HCT116 (cell line): Measurements from ENCODE around the gene ZC3H6. TPM values are rescaled to one million over a fixed set of nuclear protein-coding genes. Genes with fewer than 3 reads are reported as not detected.

Source experiments
- ATAC-seq: fragments of 200-7000 bp; cut with Tn5 transposase; 2 replicates; pipeline ENCODE4 v1.9.1; 2020; ENCODE audit warnings: mild to moderate bottlenecking, moderate library complexity
- BruUV-seq: library from RNA; stranded (reverse); fragments of 400-500 nt; replicated peaks from 2 replicates; lab custom pipeline; 2021; lab: Mats Ljungman, UMichigan
- CTCF ChIA-PET: fragments of 300-600 bp; sonication (Branson Sonifier 250); formaldehyde crosslinking; loops from one replicate; lab custom pipeline; 2021; ENCODE audit warnings: antibody characterized with exemption; lab: Charles Lee
- POLR2A ChIA-PET: fragments of 300-600, 350-600 bp; sonication (Branson Sonifier 250); formaldehyde crosslinking; loops from one replicate; lab custom pipeline; 2021; ENCODE audit warnings: antibody characterized with exemption; lab: Charles Lee
- RAD21 ChIA-PET, 2 experiments: fragments of 300-600 bp; sonication (Branson Sonifier 250); formaldehyde crosslinking; loops; one replicate each; lab custom pipeline; 2023; ENCODE audit warnings: low total read pairs in 2 of 2; ENCODE audit not compliant: uncharacterized antibody in 2 of 2, unreplicated experiment in 2 of 2, low non-redundant PET in 1 of 2; lab: Charles Lee
- DNase-seq: peaks from one replicate; pipeline ENCODE4 v3.0.0-alpha.2; 2010; ENCODE audit warnings: low read depth, low spot score
- H2AFZ ChIP-seq: fragments of 200-600 bp; shearing (Covaris generic), sonication (generic); 2 replicates; pipeline ENCODE4 v1.6.1; 2017; ENCODE audit warnings: low read depth, mixed run types, mixed read lengths, antibody characterized with exemption, low read length; ENCODE audit not compliant: poor library complexity, severe bottlenecking
- H3K27ac ChIP-seq: 2 replicates; pipeline ENCODE4 v1.5.1; 2012; ENCODE audit warnings: low read depth, low read length
- H3K27me3 ChIP-seq: fragments of 200-600 bp; sonication (generic); 2 replicates; pipeline ENCODE4 v1.6.1; 2016; ENCODE audit warnings: mixed run types, low read length, mixed read lengths; ENCODE audit not compliant: insufficient read depth
- H3K36me3 ChIP-seq, 2 experiments: fragments of 200-500 bp in 1 of 2; fragments of 200-600 bp in 1 of 2; sonication (Bioruptor generic) in 1 of 2; sonication (generic) in 1 of 2; 2 replicates each; pipeline versions ENCODE4 v1.5.1 to v1.6.1; 2014 to 2016; ENCODE audit warnings: low read length in 2 of 2, inconsistent platforms in 1 of 2, mixed read lengths in 1 of 2, mixed run types in 1 of 2; ENCODE audit not compliant: insufficient read depth in 2 of 2, control insufficient read depth in 1 of 2
- H3K4me1 ChIP-seq, 2 experiments: fragments of 200-600 bp in 1 of 2; sonication (generic) in 1 of 2; 2 replicates each; pipeline versions ENCODE4 v1.5.1 to v1.6.1; 2012 to 2017; ENCODE audit warnings: low read length in 2 of 2, inconsistent platforms in 1 of 2, mild to moderate bottlenecking in 1 of 2, mixed read lengths in 1 of 2, mixed run types in 1 of 2, moderate library complexity in 1 of 2; ENCODE audit not compliant: insufficient read depth in 2 of 2, control insufficient read depth in 1 of 2
- H3K4me2 ChIP-seq: fragments of 200-600 bp; sonication (generic); 2 replicates; pipeline ENCODE4 v1.6.1; 2017; ENCODE audit warnings: mixed run types, low read length, mixed read lengths
- H3K4me3 ChIP-seq, 2 experiments: fragments of 200-600 bp in 1 of 2; sonication (generic) in 1 of 2; replicated peaks in 1 of 2; 2 replicates each; pipeline ENCODE4 v1.5.1; 2011 to 2016; ENCODE audit warnings: low read length in 2 of 2, control low read depth in 1 of 2, low read depth in 1 of 2, mild to moderate bottlenecking in 1 of 2, mixed read lengths in 1 of 2, mixed run types in 1 of 2
- H3K79me2 ChIP-seq: fragments of 200-600 bp; sonication (generic); 2 replicates; pipeline ENCODE4 v1.6.1; 2017; ENCODE audit warnings: mild to moderate bottlenecking, mixed run types, low read length, moderate library complexity, mixed read lengths; ENCODE audit not compliant: insufficient read depth
- H3K9ac ChIP-seq: fragments of 200-600 bp; sonication (generic); 2 replicates; pipeline ENCODE4 v1.6.1; 2016; ENCODE audit warnings: low read length, mixed read lengths
- H3K9me2 ChIP-seq: fragments of 200-600 bp; sonication (generic), shearing (Covaris generic); 2 replicates; pipeline ENCODE4 v1.6.1; 2017; ENCODE audit warnings: mixed run types, mild to moderate bottlenecking, moderate library complexity; ENCODE audit not compliant: insufficient read depth
- H3K9me3 ChIP-seq, 2 experiments: fragments of 200-500 bp in 1 of 2; fragments of 200-600 bp in 1 of 2; sonication (Bioruptor generic) in 1 of 2; sonication (generic) in 1 of 2; 2 replicates each; pipeline ENCODE4 v1.6.1; 2014 to 2017; ENCODE audit warnings: low read length in 2 of 2, mixed read lengths in 2 of 2, inconsistent platforms in 1 of 2, low read depth in 1 of 2, mild to moderate bottlenecking in 1 of 2, mixed run types in 1 of 2, moderate library complexity in 1 of 2; ENCODE audit not compliant: control insufficient read depth in 1 of 2, insufficient read depth in 1 of 2
- H4K20me1 ChIP-seq: fragments of 200-600 bp; sonication (generic), shearing (Covaris generic); 2 replicates; pipeline ENCODE4 v1.6.1; 2017; ENCODE audit warnings: mixed run types, mild to moderate bottlenecking, moderate library complexity; ENCODE audit not compliant: insufficient read depth
- CEBPB ChIP-seq: IDR thresholded peaks from 2 replicates; pipeline ENCODE4 v1.6.1; 2012; ENCODE audit warnings: low read depth
- ELF1 ChIP-seq: IDR thresholded peaks from 2 replicates; pipeline ENCODE4 v1.6.1; 2012; ENCODE audit warnings: low read depth, borderline replicate concordance
- EZH2phosphoT487 ChIP-seq: fragments of 200-600 bp; IDR thresholded peaks from 2 replicates; pipeline ENCODE4 v1.6.1; 2018; ENCODE audit warnings: antibody characterized with exemption, borderline replicate concordance
- JUND ChIP-seq: IDR thresholded peaks from 2 replicates; pipeline ENCODE4 v1.6.1; 2012
- RAD21 ChIP-seq: IDR thresholded peaks from 2 replicates; pipeline ENCODE4 v1.6.1; 2012; ENCODE audit warnings: low read depth, mild to moderate bottlenecking
- SP1 ChIP-seq: IDR thresholded peaks from 2 replicates; pipeline ENCODE4 v1.6.1; 2012; ENCODE audit warnings: low read depth
- SRF ChIP-seq: IDR thresholded peaks from 2 replicates; pipeline ENCODE4 v1.6.1; 2012; ENCODE audit warnings: low read depth
- TCF7L2 ChIP-seq: IDR thresholded peaks from 2 replicates; pipeline ENCODE4 v1.7.0; 2011; ENCODE audit warnings: borderline replicate concordance, inconsistent platforms; ENCODE audit not compliant: insufficient read depth, insufficient read length; ENCODE audit errors: extremely low read depth
- YY1 ChIP-seq: IDR thresholded peaks from 2 replicates; pipeline ENCODE4 v1.6.1; 2011; ENCODE audit warnings: low read length, low read depth, moderate library complexity, mild to moderate bottlenecking; ENCODE audit not compliant: insufficient replicate concordance; ENCODE audit errors: extremely low read depth
- ZFX ChIP-seq: fragments of 450-650 bp; IDR thresholded peaks from 2 replicates; pipeline ENCODE4 v1.6.1; 2017
- ZNF274 ChIP-seq: fragments of 200-500 bp; sonication (Bioruptor generic); IDR thresholded peaks from 2 replicates; pipeline ENCODE4 v1.6.1; 2014; ENCODE audit warnings: mild to moderate bottlenecking, low read depth, low read length, inconsistent platforms
- intact Hi-C: fragments of 100-400 bp; cut with micrococcal nuclease; formaldehyde crosslinking; loops from 2 replicates; pipeline ENCODE4 v1.10.0; 2022
- total RNA-seq: library from RNA; stranded (reverse); gene quantifications from one replicate; pipeline ENCODE4 v1.2.1, GENCODE V29; 2021; ENCODE audit not compliant: unreplicated experiment
- TF ChIP-seq, protein P1 (sequence below): IDR thresholded peaks from 2 replicates; pipeline ENCODE4 v1.6.1; 2012; ENCODE audit warnings: low read depth
- TF ChIP-seq, protein P2 (sequence below): IDR thresholded peaks from 2 replicates; pipeline ENCODE4 v1.6.1; 2012
- TF ChIP-seq, protein P3 (sequence below), 3 experiments: fragments of 200-600 bp in 1 of 3; sonication (generic) in 1 of 3; IDR thresholded peaks in 2 of 3; conservative IDR thresholded peaks in 1 of 3; 2 replicates each; pipeline ENCODE4 v1.5.1; 2012 to 2017; ENCODE audit warnings: low read depth in 2 of 3, low read length in 2 of 3, antibody characterized with exemption in 1 of 3, borderline replicate concordance in 1 of 3, control low read depth in 1 of 3, mild to moderate bottlenecking in 1 of 3, mixed read lengths in 1 of 3, mixed run types in 1 of 3, moderate library complexity in 1 of 3; ENCODE audit not compliant: insufficient read depth in 1 of 3
- TF ChIP-seq, protein P4 (sequence below): IDR thresholded peaks from 2 replicates; pipeline ENCODE4 v1.6.1; 2012

Gene ZC3H6
- total RNA-seq, 1 experiment from 2014 or later, result 7.0 TPM

DNA sequence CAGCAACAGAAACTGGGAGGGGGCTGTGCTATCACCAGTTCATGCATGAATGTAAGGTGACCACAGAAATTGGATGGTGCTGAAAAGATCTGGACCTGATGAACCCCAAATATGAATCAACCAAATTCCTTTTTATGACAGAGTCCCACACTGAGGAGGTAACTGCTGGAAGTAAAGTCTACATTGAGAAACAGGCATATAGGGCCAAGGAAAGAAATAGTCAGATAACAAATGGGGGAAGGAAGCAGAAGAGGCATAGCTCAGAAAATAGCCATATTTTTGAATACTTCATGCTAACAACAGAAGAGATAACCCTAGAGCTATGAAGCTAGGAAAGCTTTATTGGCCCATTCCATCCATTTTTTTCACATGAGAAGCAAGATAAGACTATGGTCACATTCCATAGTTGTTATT lies 25.8 kb downstream of the ZC3H6 start (continued):
- TF ChIP-seq, protein P1, sequence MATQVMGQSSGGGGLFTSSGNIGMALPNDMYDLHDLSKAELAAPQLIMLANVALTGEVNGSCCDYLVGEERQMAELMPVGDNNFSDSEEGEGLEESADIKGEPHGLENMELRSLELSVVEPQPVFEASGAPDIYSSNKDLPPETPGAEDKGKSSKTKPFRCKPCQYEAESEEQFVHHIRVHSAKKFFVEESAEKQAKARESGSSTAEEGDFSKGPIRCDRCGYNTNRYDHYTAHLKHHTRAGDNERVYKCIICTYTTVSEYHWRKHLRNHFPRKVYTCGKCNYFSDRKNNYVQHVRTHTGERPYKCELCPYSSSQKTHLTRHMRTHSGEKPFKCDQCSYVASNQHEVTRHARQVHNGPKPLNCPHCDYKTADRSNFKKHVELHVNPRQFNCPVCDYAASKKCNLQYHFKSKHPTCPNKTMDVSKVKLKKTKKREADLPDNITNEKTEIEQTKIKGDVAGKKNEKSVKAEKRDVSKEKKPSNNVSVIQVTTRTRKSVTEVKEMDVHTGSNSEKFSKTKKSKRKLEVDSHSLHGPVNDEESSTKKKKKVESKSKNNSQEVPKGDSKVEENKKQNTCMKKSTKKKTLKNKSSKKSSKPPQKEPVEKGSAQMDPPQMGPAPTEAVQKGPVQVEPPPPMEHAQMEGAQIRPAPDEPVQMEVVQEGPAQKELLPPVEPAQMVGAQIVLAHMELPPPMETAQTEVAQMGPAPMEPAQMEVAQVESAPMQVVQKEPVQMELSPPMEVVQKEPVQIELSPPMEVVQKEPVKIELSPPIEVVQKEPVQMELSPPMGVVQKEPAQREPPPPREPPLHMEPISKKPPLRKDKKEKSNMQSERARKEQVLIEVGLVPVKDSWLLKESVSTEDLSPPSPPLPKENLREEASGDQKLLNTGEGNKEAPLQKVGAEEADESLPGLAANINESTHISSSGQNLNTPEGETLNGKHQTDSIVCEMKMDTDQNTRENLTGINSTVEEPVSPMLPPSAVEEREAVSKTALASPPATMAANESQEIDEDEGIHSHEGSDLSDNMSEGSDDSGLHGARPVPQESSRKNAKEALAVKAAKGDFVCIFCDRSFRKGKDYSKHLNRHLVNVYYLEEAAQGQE, result no peak
- TF ChIP-seq ZFX (no peak), JUND (no peak), EZH2phosphoT487 (no peak)

DNA sequence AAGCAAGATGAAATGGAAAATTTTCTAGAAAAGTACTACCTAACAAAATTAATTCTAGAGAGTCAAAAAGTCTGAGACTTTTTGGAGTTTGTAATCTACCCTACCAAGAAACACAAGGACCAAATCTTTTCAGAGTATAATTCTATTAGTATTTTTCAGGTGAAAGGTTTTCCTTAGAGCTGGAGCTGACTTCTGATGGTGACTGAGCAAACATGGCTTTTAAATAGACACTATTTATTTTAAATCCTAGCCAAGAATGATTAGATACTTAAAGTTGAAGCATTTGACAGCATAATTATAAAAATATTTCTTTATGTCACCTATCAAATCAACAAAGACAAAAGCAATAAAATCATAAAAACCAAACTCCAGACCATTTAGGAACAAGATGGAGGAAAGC lies 26.6 kb downstream of the ZC3H6 start:
- Histone ChIP-seq H3K27me3 (no peaks in the 10 kb centered on the region), H2AFZ (no peak overlapping the region), H3K4me3 (no peak overlapping the region), H3K9ac (no peak overlapping the region), H3K79me2 (no peaks in the 10 kb centered on the region), H3K4me1 (peaks cover 0 to 6% of the 10 kb centered on the region in 2 experiments; a peak in 1 of 4 replicates), H4K20me1 (no peaks in the 10 kb centered on the region), H3K36me3 (no peaks in the 10 kb centered on the region), H3K9me3 (no peaks in the 10 kb centered on the region), H3K9me2 (no peaks in the 10 kb centered on the region), H3K4me2 (no peak overlapping the region), H3K27ac (no peak overlapping the region)
- intact Hi-C loops, result no loop called here
- TF ChIP-seq SP1 (no peak), ZFX (no peak), JUND (no peak), ZNF274 (no peak), YY1 (no peak), EZH2phosphoT487 (no peak), RAD21 (no peak), CEBPB (no peak), SRF (no peak), ELF1 (no peak), TCF7L2 (no peak)
- TF ChIP-seq, protein P1, result no peak
- TF ChIP-seq, protein P2, sequence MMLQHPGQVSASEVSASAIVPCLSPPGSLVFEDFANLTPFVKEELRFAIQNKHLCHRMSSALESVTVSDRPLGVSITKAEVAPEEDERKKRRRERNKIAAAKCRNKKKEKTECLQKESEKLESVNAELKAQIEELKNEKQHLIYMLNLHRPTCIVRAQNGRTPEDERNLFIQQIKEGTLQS, result no peak
- TF ChIP-seq, protein P3, sequence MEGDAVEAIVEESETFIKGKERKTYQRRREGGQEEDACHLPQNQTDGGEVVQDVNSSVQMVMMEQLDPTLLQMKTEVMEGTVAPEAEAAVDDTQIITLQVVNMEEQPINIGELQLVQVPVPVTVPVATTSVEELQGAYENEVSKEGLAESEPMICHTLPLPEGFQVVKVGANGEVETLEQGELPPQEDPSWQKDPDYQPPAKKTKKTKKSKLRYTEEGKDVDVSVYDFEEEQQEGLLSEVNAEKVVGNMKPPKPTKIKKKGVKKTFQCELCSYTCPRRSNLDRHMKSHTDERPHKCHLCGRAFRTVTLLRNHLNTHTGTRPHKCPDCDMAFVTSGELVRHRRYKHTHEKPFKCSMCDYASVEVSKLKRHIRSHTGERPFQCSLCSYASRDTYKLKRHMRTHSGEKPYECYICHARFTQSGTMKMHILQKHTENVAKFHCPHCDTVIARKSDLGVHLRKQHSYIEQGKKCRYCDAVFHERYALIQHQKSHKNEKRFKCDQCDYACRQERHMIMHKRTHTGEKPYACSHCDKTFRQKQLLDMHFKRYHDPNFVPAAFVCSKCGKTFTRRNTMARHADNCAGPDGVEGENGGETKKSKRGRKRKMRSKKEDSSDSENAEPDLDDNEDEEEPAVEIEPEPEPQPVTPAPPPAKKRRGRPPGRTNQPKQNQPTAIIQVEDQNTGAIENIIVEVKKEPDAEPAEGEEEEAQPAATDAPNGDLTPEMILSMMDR (IDR thresholded peaks at IDR 0.05 in 2 of 3, conservative IDR thresholded peaks at IDR 0.05 in 1 of 3; ENCODE audit: borderline replicate concordance in 1 of 3, insufficient read depth in 1 of 3, low read depth in 2 of 3, low read length in 2 of 3), result no peak
- TF ChIP-seq, protein P4, sequence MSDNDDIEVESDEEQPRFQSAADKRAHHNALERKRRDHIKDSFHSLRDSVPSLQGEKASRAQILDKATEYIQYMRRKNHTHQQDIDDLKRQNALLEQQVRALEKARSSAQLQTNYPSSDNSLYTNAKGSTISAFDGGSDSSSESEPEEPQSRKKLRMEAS, result no peak
- ChIA-PET POLR2A (no interaction called here), RAD21 (no interaction called here), CTCF (no interaction called here)
- DNase-seq, result no peak
- no TSS peak for BruUV-seq
- no peak for ATAC-seq
